Sigmoid colon (tissue), 7 donors: ENCODE measurements around the gene RP2. TPM values are rescaled to one million over a fixed set of nuclear protein-coding genes. Genes with fewer than 3 reads are reported as not detected.

Experiments
- DNase-seq: peaks from one replicate; pipeline ENCODE4 v3.0.0-alpha.2; 2019
- H3K27ac ChIP-seq, 4 donors: fragments of 200-600 bp; sonication (generic); one replicate each; pipeline ENCODE4 v1.5.1; 2016 to 2019; ENCODE audit warnings: mild to moderate bottlenecking in 1 of 4
- H3K27me3 ChIP-seq, 3 donors: fragments of 200-600 bp; sonication (generic); one replicate each; pipeline ENCODE4 v1.5.1; 2019; ENCODE audit warnings: mild to moderate bottlenecking in 1 of 3
- H3K36me3 ChIP-seq, 4 donors: fragments of 200-600 bp; sonication (generic); one replicate each; pipeline ENCODE4 v1.5.1; 2016 to 2019
- H3K4me1 ChIP-seq, 4 donors: fragments of 200-600 bp; sonication (generic); one replicate each; pipeline ENCODE4 v1.5.1; 2017 to 2019
- H3K4me3 ChIP-seq, 4 donors: fragments of 200-600 bp; sonication (generic); one replicate each; pipeline ENCODE4 v1.5.1; 2017 to 2019; ENCODE audit warnings: mild to moderate bottlenecking in 2 of 4, moderate library complexity in 1 of 4
- H3K9me3 ChIP-seq, 4 donors: fragments of 200-600 bp in 3 of 4; sonication (generic) in 3 of 4; one replicate each; pipeline versions ENCODE4 v1.5.1 to v1.6.1; 2013 to 2019
- EP300 ChIP-seq, 4 donors: sonication (generic); formaldehyde crosslinking; IDR thresholded peaks; one replicate each; pipeline ENCODE4 v1.6.1; 2017; ENCODE audit warnings: antibody characterized with exemption in 4 of 4
- POLR2A ChIP-seq, 2 donors: fragments of 450-650 bp; IDR thresholded peaks; one replicate each; pipeline ENCODE4 v1.6.1; 2016; ENCODE audit warnings: antibody characterized with exemption in 2 of 2, mild to moderate bottlenecking in 2 of 2, moderate library complexity in 2 of 2
- POLR2AphosphoS5 ChIP-seq, 4 donors: sonication (generic); formaldehyde crosslinking; IDR thresholded peaks; one replicate each; pipeline ENCODE4 v1.6.1; 2017; ENCODE audit warnings: antibody characterized with exemption in 4 of 4
- WGBS, 2 donors: extraction: QIAGEN DNeasy Blood & Tissue Kit; methylation state at CpG; one replicate each; pipeline ENCODE4 v1.1.7; 2013; 5-methylcytosine and 5-hydroxymethylcytosine counted together
- intact Hi-C: fragments of 100-400 bp; cut with DNase I; formaldehyde crosslinking; loops from one replicate; pipeline ENCODE4 v1.15.1; 2023
- polyA plus RNA-seq, 3 donors: library from polyadenylated mRNA; stranded (reverse); fragments of 200-250 nt; gene quantifications; one replicate each; pipeline ENCODE4 v1.2.3, GENCODE V29; 2013
- total RNA-seq, 4 donors: library from RNA; depleted of rRNA; stranded (reverse); fragments of >200 nt; gene quantifications; one replicate each; pipeline ENCODE4 v1.1.0, GENCODE V29; 2016
- TF ChIP-seq, protein P1 (sequence below), 4 experiments: fragments of 450-650 bp in 3 of 4; fragments of 200-600 bp in 1 of 4; IDR thresholded peaks; one replicate each; pipeline ENCODE4 v1.5.1; 2016 to 2019; ENCODE audit warnings: antibody characterized with exemption in 4 of 4, mild to moderate bottlenecking in 3 of 4, moderate library complexity in 2 of 4
- donor health status: healthy with polysubstance abuse.
- donor health status: Bipolar disorder and iron deficiency.
- donor health status: healthy.

RP2 gene
- total and polyA plus RNA-seq, 7 donors = 8.0 to 20.1 (median 10.2) TPM

DNA sequence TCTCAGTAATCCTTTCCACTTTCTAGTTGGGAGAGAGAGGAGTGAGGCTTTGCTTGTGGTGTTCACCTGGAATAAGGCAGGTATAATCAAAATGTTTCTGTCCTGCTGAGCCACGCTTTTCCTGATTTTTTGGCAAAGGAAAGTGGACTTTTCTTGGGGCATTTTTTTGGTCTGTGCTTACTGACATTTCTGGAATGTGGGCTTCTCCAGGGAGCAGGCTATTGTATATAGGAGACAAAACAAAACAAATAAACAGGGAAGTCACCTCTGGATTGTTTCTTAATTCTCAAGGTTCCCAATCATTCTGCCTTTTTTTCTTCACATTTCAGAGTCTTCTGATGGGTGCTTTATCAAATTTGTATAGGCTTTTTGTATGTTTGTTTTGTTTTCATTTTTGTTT is 25.7 kb upstream of the RP2 start:
- H3K27ac ChIP-seq = no peak overlapping the region
- H3K36me3 ChIP-seq = no peaks in the 10 kb centered on the region
- intact Hi-C loops = no loop called here
- peaks cover 0 to 3% (median 0%) of the 10 kb centered on the region in 3 donors for H3K27me3 ChIP-seq
- H3K9me3 ChIP-seq = no peaks in the 10 kb centered on the region
- H3K4me1 ChIP-seq = no peaks in the 10 kb centered on the region
- 79 to 84% methylated on average over 1 of the region's 1 CpG for WGBS, 2 donors
- H3K4me3 ChIP-seq = no peak overlapping the region
- TF ChIP-seq POLR2A (IDR thresholded peaks at IDR 0.05) (no peak), EP300 (IDR thresholded peaks at IDR 0.05) (no peak), POLR2AphosphoS5 (IDR thresholded peaks at IDR 0.05) (no peak)
- TF ChIP-seq, protein P1, sequence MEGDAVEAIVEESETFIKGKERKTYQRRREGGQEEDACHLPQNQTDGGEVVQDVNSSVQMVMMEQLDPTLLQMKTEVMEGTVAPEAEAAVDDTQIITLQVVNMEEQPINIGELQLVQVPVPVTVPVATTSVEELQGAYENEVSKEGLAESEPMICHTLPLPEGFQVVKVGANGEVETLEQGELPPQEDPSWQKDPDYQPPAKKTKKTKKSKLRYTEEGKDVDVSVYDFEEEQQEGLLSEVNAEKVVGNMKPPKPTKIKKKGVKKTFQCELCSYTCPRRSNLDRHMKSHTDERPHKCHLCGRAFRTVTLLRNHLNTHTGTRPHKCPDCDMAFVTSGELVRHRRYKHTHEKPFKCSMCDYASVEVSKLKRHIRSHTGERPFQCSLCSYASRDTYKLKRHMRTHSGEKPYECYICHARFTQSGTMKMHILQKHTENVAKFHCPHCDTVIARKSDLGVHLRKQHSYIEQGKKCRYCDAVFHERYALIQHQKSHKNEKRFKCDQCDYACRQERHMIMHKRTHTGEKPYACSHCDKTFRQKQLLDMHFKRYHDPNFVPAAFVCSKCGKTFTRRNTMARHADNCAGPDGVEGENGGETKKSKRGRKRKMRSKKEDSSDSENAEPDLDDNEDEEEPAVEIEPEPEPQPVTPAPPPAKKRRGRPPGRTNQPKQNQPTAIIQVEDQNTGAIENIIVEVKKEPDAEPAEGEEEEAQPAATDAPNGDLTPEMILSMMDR (IDR thresholded peaks at IDR 0.05) = no peak
- DNase-seq = no peak

DNA sequence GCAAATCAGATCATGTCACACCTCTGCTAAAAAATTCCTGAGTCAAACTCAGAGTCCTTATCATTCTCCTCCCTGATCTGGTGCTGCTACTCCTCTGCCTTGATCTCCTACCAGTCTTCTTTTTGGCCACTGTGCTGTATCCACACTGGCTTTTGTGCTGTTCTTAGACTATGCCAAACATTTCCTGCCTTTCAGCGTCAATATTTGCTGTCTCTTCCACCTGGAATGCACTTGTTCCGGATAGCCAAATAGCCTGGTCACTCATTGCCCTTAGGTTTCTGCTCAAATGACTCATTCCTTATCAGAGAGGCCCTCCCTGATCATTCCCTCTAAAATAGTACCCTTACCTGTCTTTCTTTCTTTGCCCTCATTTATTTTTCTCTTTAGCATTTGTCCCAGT is 24.4 kb upstream of the RP2 start:
- no peaks in the 10 kb centered on the region for H3K4me1 ChIP-seq
- intact Hi-C loops = no loop called here
- DNase-seq = no peak
- 42 to 79% methylated on average over 2 of the region's 2 CpGs for WGBS, 2 donors
- no peak overlapping the region for H3K27ac ChIP-seq
- peaks cover 0 to 3% (median 0%) of the 10 kb centered on the region in 3 donors for H3K27me3 ChIP-seq
- H3K9me3 ChIP-seq = no peaks in the 10 kb centered on the region
- no peak for TF ChIP-seq POLR2A (IDR thresholded peaks at IDR 0.05)
- TF ChIP-seq, protein P1 (IDR thresholded peaks at IDR 0.05) = no peak
- TF ChIP-seq POLR2AphosphoS5 (IDR thresholded peaks at IDR 0.05) = no peak
- no peak for TF ChIP-seq EP300 (IDR thresholded peaks at IDR 0.05)
- H3K4me3 ChIP-seq = no peak overlapping the region
- no peaks in the 10 kb centered on the region for H3K36me3 ChIP-seq

DNA sequence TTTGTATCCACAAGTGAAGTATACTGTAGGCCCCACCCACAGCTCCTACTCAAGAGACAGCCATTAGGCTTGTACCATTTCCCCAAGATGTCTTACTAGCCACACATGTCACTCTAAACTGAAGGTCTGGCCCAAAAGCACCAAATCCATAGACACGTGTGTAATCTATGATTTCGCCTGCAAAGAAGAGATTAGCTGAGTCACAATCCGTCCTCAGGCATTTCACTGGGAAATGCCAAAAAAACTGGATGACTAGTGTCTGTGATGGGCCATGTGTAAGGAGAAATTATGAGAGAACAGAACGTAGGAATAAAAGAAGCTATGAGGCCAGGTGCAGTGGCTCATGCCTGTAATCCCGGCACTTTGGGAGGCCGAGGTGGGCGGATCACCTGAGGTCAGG is 21.9 kb upstream of the RP2 start:
- WGBS, 2 donors = 95 to 96% methylated on average over 7 of the region's 7 CpGs
- H3K27ac ChIP-seq = no peak overlapping the region
- H3K9me3 ChIP-seq = no peaks in the 10 kb centered on the region
- no peak for DNase-seq
- intact Hi-C loops = no loop called here
- H3K4me3 ChIP-seq = no peak overlapping the region
- no peak for TF ChIP-seq EP300 (IDR thresholded peaks at IDR 0.05)
- no peak for TF ChIP-seq POLR2A (IDR thresholded peaks at IDR 0.05)
- TF ChIP-seq, protein P1 (IDR thresholded peaks at IDR 0.05) = no peak
- no peak for TF ChIP-seq POLR2AphosphoS5 (IDR thresholded peaks at IDR 0.05)
- no peaks in the 10 kb centered on the region for H3K36me3 ChIP-seq
- peaks cover 0 to 3% (median 0%) of the 10 kb centered on the region in 3 donors for H3K27me3 ChIP-seq
- H3K4me1 ChIP-seq = no peaks in the 10 kb centered on the region

DNA sequence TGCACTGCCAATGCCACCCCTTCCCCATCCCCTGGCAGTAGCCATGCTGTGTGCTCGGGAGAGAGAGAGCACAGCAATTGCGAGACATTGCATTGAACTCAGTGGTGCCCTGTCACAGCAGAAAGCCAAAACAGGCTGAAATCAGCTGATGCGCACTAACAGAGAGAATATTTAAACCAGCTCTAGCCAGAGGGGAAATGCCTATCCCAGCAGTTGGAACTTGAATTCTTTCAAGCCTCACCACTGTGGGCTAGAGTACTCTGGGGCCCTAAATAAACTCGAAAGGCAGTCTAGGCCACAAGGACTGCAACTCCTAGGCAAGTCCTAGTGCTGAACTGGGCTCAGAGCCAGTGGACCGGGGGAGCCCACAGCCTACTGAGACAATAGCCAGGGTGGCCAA is 17.7 kb upstream of the RP2 start:
- Histone ChIP-seq H3K27me3 (no peaks in the 10 kb centered on the region), H3K9me3 (no peaks in the 10 kb centered on the region), H3K27ac (no peak overlapping the region), H3K4me1 (no peaks in the 10 kb centered on the region), H3K4me3 (no peak overlapping the region), H3K36me3 (no peaks in the 10 kb centered on the region)
- TF ChIP-seq POLR2AphosphoS5 (IDR thresholded peaks at IDR 0.05) (no peak), POLR2A (IDR thresholded peaks at IDR 0.05) (no peak), EP300 (IDR thresholded peaks at IDR 0.05) (no peak)
- TF ChIP-seq, protein P1 (IDR thresholded peaks at IDR 0.05) = no peak
- intact Hi-C loops = no loop called here
- no peak for DNase-seq
- WGBS, 2 donors = 85 to 95% methylated on average over 5 of the region's 5 CpGs

DNA sequence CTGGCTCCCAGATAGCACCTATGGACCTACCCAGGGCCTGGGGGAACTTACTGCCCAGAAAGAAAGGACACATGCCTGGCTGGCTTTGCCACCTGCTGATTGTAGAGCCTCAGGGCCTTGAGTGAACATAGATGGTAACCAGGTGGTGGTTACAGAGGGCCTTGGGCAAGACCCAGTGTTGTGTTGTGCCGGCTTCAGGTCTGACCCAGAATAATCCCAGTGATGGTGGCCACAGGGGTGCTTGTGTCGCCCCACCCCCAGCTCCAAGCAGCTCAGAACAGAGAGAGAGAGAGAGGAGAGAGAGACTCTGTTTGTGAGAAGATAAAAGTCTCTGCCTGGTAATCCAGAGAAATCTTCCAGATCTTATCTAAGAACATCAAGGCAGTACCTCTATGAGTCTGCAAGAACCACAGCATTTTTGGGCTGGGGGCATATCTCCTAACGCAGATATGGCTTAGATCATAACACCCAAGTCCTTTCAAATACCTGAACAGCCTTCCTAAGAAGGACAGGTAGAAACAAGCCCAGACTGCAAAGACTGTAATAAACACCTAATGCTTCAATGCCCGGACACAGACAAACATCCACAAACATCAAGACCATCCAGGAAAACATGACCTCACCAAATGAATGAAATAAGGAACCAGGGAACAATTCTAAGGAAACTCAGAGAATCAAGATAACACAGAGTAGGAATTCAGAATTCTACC is 16.3 kb upstream of the RP2 start:
- TF ChIP-seq EP300 (IDR thresholded peaks at IDR 0.05) (no peak), POLR2A (IDR thresholded peaks at IDR 0.05) (no peak), POLR2AphosphoS5 (IDR thresholded peaks at IDR 0.05) (no peak)
- TF ChIP-seq, protein P1 (IDR thresholded peaks at IDR 0.05) = no peak
- intact Hi-C loops = no loop called here
- Histone ChIP-seq H3K36me3 (no peaks in the 10 kb centered on the region), H3K27ac (no peak overlapping the region), H3K4me1 (no peaks in the 10 kb centered on the region), H3K27me3 (no peaks in the 10 kb centered on the region), H3K4me3 (no peak overlapping the region), H3K9me3 (no peaks in the 10 kb centered on the region)
- DNase-seq = no peak
- WGBS, 2 donors = 92 to 98% methylated on average over 4 of the region's 4 CpGs
